SU-DHL-6 (cell line): ENCODE measurements around the gene SLC25A23.

Source experiments
- H2AFZ ChIP-seq: fragments of 200-600 bp; sonication (generic); 2 replicates; pipeline ENCODE4 v1.6.1; 2014; ENCODE audit warnings: low read depth, mild to moderate bottlenecking, moderate library complexity, mixed read lengths, antibody characterized with exemption, low read length; ENCODE audit not compliant: severe bottlenecking
- H3F3A ChIP-seq: fragments of 200-600 bp; shearing (Covaris generic); 2 replicates; pipeline ENCODE4 v1.6.0; 2016; ENCODE audit warnings: antibody characterized with exemption, mild to moderate bottlenecking; ENCODE audit not compliant: insufficient read depth
- H3K27ac ChIP-seq: fragments of 200-600 bp; sonication (generic); 2 replicates; pipeline ENCODE4 v1.5.1; 2016; ENCODE audit warnings: low read depth, mild to moderate bottlenecking, low read length, moderate library complexity, mixed read lengths
- H3K27me3 ChIP-seq: fragments of 200-600 bp; sonication (generic), shearing (Covaris generic); 2 replicates; pipeline ENCODE4 v1.6.0; 2014; ENCODE audit warnings: mild to moderate bottlenecking, low read length
- H3K36me3 ChIP-seq: fragments of 200-600 bp; sonication (generic); 2 replicates; pipeline ENCODE4 v1.6.1; 2014; ENCODE audit warnings: mild to moderate bottlenecking, low read length, mixed read lengths
- H3K4me2 ChIP-seq: fragments of 300-600, 200-600 bp; shearing (Covaris generic), sonication (generic); 2 replicates; pipeline ENCODE4 v1.6.0; 2014; ENCODE audit warnings: low read length, low read depth, mild to moderate bottlenecking; ENCODE audit not compliant: poor library complexity, severe bottlenecking
- H3K4me3 ChIP-seq: fragments of 200-600 bp; sonication (generic); 2 replicates; pipeline ENCODE4 v1.5.1; 2014; ENCODE audit warnings: antibody characterized with exemption, low read length, mild to moderate bottlenecking, mixed read lengths; ENCODE audit not compliant: insufficient read depth, poor library complexity, severe bottlenecking
- H3K79me2 ChIP-seq: fragments of 200-600 bp; sonication (generic); 2 replicates; pipeline ENCODE4 v1.6.1; 2014; ENCODE audit warnings: mild to moderate bottlenecking, low read length, moderate library complexity; ENCODE audit not compliant: insufficient read depth
- H3K9ac ChIP-seq: fragments of 200-600 bp; sonication (generic); 2 replicates; pipeline ENCODE4 v1.7.0; 2014; ENCODE audit warnings: mild to moderate bottlenecking, low read length
- H3K9me2 ChIP-seq: fragments of 200-600 bp; sonication (generic); replicated peaks from 2 replicates; pipeline ENCODE4 v1.6.1; 2014; ENCODE audit warnings: low read length; ENCODE audit not compliant: insufficient read depth
- H3K9me3 ChIP-seq: fragments of 200-600 bp; sonication (generic); 2 replicates; pipeline ENCODE4 v1.6.1; 2014; ENCODE audit warnings: low read length, mixed read lengths; ENCODE audit not compliant: insufficient read depth
- H4K20me1 ChIP-seq: fragments of 200-600 bp; sonication (generic); 2 replicates; pipeline ENCODE4 v1.6.1; 2014; ENCODE audit warnings: low read depth, mild to moderate bottlenecking, antibody characterized with exemption, low read length, moderate library complexity, mixed read lengths
- EZH2phosphoT487 ChIP-seq: fragments of 200-600 bp; sonication (generic), shearing (Covaris generic); conservative IDR thresholded peaks from 2 replicates; pipeline ENCODE4 v1.6.1; 2018; ENCODE audit warnings: mild to moderate bottlenecking, antibody characterized with exemption, low read length, moderate library complexity, mixed read lengths
- TF ChIP-seq, protein P1 (sequence below): fragments of 200-600 bp; sonication (generic); IDR thresholded peaks from one replicate; pipeline ENCODE4 v1.5.1; 2017; ENCODE audit warnings: antibody characterized with exemption, mild to moderate bottlenecking, low read length, moderate library complexity; ENCODE audit not compliant: insufficient read depth, poor library complexity, severe bottlenecking

SLC25A23 gene

DNA sequence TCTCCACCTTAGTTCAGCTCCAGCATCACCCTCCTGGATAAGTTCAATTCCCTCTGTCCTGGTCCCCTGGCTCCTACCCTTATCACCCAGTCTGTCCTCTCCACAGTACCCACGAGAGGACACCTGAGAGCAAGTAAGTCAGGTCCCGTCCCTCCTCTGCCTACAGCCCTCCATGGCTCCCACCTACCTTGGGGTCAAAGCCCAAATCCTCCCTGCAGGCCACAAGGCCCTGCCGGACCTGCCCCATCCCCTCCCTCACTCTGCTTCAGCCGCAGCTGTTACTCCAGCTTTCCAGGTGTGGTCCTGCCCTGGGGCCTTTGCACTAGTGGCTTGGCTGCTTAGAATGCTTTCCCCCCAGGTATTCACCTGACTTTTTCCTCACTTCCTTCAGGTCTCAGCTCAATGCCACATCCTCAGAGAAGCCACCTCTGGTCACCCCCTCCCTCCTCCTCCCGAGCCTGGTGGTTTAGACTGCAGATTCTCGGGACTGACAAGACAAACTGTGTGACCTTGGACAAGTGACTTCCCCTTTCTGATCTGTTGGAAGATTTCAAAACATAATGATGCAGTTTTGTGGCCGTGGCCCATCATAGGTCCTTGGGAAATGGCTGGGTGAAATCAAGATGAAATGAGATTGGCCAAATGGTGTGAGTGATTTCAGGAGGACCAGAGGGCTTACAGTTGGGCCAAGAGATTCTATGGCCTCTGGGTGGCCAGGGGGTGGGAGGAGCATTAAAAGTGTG lies 38.9 kb upstream of the SLC25A23 start:
- no peak overlapping the region for H3K4me3 ChIP-seq
- no peak overlapping the region for H2AFZ ChIP-seq
- H3K36me3 ChIP-seq: no peaks in the 10 kb centered on the region
- H3K9me3 ChIP-seq: no peaks in the 10 kb centered on the region
- H3K4me2 ChIP-seq: no peak overlapping the region
- H3F3A ChIP-seq: no peaks in the 10 kb centered on the region
- no peak for TF ChIP-seq EZH2phosphoT487
- TF ChIP-seq, protein P1, sequence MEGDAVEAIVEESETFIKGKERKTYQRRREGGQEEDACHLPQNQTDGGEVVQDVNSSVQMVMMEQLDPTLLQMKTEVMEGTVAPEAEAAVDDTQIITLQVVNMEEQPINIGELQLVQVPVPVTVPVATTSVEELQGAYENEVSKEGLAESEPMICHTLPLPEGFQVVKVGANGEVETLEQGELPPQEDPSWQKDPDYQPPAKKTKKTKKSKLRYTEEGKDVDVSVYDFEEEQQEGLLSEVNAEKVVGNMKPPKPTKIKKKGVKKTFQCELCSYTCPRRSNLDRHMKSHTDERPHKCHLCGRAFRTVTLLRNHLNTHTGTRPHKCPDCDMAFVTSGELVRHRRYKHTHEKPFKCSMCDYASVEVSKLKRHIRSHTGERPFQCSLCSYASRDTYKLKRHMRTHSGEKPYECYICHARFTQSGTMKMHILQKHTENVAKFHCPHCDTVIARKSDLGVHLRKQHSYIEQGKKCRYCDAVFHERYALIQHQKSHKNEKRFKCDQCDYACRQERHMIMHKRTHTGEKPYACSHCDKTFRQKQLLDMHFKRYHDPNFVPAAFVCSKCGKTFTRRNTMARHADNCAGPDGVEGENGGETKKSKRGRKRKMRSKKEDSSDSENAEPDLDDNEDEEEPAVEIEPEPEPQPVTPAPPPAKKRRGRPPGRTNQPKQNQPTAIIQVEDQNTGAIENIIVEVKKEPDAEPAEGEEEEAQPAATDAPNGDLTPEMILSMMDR: no peak
- H4K20me1 ChIP-seq: no peaks in the 10 kb centered on the region
- no peaks in the 10 kb centered on the region for H3K27me3 ChIP-seq
- no peak overlapping the region for H3K27ac ChIP-seq
- no peaks in the 10 kb centered on the region for H3K9me2 ChIP-seq
- H3K79me2 ChIP-seq: no peaks in the 10 kb centered on the region
- H3K9ac ChIP-seq: no peak overlapping the region

DNA sequence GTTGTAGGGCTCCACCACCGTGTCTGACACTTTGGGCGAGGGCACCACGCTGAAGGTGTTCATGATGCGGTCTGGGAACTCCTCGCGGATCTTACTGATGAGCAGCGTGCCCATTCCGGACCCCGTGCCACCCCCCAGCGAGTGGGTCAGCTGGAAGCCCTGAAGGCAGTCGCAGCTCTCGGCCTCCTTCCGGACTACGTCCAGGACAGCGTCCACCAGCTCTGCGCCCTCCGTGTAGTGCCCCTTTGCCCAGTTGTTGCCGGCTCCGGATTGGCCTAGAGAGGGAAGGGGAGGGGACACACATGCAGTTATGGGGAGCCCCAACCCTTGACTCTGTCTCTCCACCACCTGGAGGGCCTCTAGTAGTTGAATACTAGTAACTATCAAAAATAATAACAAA lies 36.4 kb upstream of the SLC25A23 start:
- Histone ChIP-seq H3K9me3 (no peaks in the 10 kb centered on the region), H3K9ac (no peak overlapping the region), H3F3A (no peaks in the 10 kb centered on the region), H3K4me2 (no peak overlapping the region), H3K27me3 (no peaks in the 10 kb centered on the region), H3K36me3 (no peaks in the 10 kb centered on the region), H3K4me3 (no peak overlapping the region), H3K9me2 (no peaks in the 10 kb centered on the region), H2AFZ (no peak overlapping the region), H3K27ac (no peak overlapping the region), H3K79me2 (no peaks in the 10 kb centered on the region), H4K20me1 (no peaks in the 10 kb centered on the region)
- TF ChIP-seq EZH2phosphoT487: no peak
- TF ChIP-seq, protein P1: no peak

DNA sequence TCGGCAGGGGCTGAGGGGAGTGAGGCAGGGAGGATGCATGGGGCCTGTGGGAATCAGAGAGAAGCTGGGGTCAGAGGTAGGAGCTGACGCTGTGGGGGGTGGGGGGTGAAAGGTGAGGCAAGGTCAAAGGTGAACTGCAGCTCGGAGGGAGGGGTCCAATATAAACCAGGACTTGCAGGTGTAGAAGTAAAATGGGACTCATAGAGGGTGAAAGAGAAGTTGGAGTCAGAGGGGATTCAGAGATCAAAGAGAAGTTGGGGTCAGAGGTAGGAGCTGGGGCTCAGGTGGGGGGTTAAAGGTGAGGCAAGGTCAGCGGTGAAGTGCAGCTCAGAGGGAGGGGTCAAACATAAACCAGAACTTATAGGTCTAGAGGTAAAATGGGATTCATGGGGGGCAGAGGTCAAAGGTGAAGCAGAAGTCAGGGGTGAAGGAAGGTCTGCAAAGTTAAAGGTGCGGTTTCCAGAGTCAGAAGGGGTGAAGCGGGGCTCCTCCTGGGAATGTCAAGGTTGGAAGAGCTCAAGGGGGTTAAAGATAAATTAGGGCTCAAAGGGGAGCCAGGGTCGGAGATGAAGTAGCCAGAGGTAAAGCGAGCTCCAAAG lies 34.9 kb upstream of the SLC25A23 start:
- no peak for TF ChIP-seq EZH2phosphoT487
- TF ChIP-seq, protein P1: no peak
- Histone ChIP-seq H3K9ac (no peak overlapping the region), H3K27me3 (no peaks in the 10 kb centered on the region), H3K79me2 (no peaks in the 10 kb centered on the region), H2AFZ (no peak overlapping the region), H3K36me3 (no peaks in the 10 kb centered on the region), H3K4me3 (no peak overlapping the region), H3K9me3 (no peaks in the 10 kb centered on the region), H3F3A (no peaks in the 10 kb centered on the region), H3K9me2 (no peaks in the 10 kb centered on the region), H4K20me1 (no peaks in the 10 kb centered on the region), H3K27ac (no peak overlapping the region), H3K4me2 (no peak overlapping the region)
